ENCODE data around the gene KDM1B. TPM values are rescaled to one million over a fixed set of nuclear protein-coding genes. Genes with fewer than 3 reads are reported as not detected.

The KDM1B gene
- total RNA-seq, 4 donors from 2014 or later, result 10.3 to 13.2 (median 11.7) TPM

DNA sequence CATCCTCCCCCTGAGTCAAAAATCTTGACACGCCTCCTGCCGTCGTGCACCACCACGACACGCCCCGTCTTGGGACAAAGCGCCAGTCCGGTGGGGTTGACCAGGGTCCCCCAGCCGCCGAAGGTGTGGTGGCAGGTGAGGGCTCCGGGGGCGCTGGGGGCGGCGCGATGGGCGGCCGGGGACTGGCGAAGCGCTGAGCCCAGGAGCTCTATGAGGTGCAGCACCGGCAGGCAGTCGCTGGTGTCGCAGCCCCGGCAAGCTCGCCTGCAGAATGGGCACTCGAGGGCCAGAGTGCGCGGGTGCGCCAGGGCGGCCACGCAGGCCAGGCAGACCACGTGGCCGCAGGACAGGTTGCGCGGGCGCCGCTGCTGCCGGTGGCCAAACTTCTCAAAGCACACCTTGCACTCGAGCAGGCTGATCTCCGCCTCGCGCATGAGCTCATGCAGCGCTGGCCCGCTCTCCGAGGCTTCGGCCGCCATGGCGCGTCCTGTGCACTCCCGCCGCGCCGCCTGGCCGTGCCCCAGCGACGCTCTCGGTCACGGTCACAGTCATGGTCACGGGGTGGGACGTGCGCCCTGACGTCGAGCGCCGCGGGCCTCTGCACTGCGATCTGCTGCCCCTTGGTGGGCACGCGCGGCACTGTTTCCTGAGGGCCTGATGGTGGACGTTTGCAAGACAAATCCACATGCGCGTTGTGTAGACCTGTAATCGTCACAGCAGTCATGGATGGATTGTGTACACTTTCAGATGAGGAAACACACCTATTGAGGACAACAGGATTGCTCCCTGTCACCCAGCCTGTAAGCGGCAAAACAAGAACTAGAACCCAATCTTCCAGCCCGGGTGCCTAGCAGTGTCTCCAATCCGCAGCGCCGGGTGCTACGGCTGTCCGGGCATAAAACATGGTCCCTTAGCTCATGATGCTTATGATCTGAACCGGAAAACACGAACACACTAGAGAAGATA, 32.8 kb upstream of the KDM1B start, which contains the start of gene NHLRC1:
TSS of gene NHLRC1 (minus strand) at position 550 of the 966 bp plus-strand sequence. CDS start at position 479, 71 bp downstream.
- DNase-seq (ENCODE audit: extremely low spot score), result peak; percentile 98
- intact Hi-C loops (cut with DNase I), result loop anchor here (2.0 to 5.0 kb wide), 3 partner anchors 136 to 305 kb away; partner anchors contain the start of gene KIF13A
- TF ChIP-seq POLR2A (IDR thresholded peaks at IDR 0.05; ENCODE audit: low read depth) (no peak), POLR2AphosphoS5 (IDR thresholded peaks at IDR 0.05) (peak; percentile 88 to 92)
- TF ChIP-seq, protein P1, sequence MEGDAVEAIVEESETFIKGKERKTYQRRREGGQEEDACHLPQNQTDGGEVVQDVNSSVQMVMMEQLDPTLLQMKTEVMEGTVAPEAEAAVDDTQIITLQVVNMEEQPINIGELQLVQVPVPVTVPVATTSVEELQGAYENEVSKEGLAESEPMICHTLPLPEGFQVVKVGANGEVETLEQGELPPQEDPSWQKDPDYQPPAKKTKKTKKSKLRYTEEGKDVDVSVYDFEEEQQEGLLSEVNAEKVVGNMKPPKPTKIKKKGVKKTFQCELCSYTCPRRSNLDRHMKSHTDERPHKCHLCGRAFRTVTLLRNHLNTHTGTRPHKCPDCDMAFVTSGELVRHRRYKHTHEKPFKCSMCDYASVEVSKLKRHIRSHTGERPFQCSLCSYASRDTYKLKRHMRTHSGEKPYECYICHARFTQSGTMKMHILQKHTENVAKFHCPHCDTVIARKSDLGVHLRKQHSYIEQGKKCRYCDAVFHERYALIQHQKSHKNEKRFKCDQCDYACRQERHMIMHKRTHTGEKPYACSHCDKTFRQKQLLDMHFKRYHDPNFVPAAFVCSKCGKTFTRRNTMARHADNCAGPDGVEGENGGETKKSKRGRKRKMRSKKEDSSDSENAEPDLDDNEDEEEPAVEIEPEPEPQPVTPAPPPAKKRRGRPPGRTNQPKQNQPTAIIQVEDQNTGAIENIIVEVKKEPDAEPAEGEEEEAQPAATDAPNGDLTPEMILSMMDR (IDR thresholded peaks at IDR 0.05), result peak; percentile 97 to 99 (median 98)
- H3K4me1 ChIP-seq, result peaks cover 11 to 21% (median 16%) of the 10 kb centered on the region in 4 donors
- H3K27me3 ChIP-seq, result no peaks in the 10 kb centered on the region
- WGBS, result 61% methylated on average over 12 of the region's 82 CpGs
- peak within 1 kb of the TSS; percentile 54 to 74 (median 68) for H3K27ac ChIP-seq (replicated peaks in 1 of 4)
- peak within 1 kb of the TSS; percentile 55 to 75 (median 68) for H3K4me3 ChIP-seq
- no peaks in the 10 kb centered on the region for H3K36me3 ChIP-seq
- peaks cover 0 to 4% (median 0%) of the 10 kb centered on the region in 4 donors for H3K9me3 ChIP-seq

DNA sequence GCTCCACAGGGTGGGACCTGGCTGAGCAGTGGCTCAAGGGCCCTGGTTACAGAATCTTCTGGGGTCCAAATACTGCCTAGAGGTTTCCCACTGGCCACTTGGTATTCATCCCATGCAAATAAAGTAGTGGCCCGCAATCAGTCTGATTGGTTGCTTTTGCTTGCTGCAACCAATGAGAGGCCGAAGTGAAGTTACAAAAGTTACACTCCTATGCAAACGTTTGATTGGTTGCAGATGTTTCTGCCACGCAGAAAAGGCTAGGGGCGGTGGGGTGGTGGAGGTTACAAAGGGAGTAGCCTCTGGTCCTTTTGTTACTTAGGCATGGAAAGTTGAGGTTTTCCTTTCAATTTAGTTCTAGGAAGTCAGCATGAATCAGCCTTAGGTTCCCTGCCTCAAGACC, 29.1 kb upstream of the KDM1B start:
- H3K36me3 ChIP-seq, result peaks cover 5 to 23% (median 10%) of the 10 kb centered on the region in 4 donors
- no peak overlapping the region for H3K4me3 ChIP-seq
- WGBS, result 56% methylated on average over 5 of the region's 5 CpGs
- no peak overlapping the region for H3K27ac ChIP-seq (replicated peaks in 1 of 4)
- no peak for DNase-seq (ENCODE audit: extremely low spot score)
- no peaks in the 10 kb centered on the region for H3K27me3 ChIP-seq
- intact Hi-C loops (cut with DNase I), result no loop called here
- H3K9me3 ChIP-seq, result no peaks in the 10 kb centered on the region
- H3K4me1 ChIP-seq, result peaks cover 11 to 21% (median 16%) of the 10 kb centered on the region in 4 donors
- TF ChIP-seq, protein P1 (IDR thresholded peaks at IDR 0.05), result no peak
- TF ChIP-seq POLR2A (IDR thresholded peaks at IDR 0.05; ENCODE audit: low read depth), result no peak
- TF ChIP-seq EP300 (IDR thresholded peaks at IDR 0.05), result no peak
- no peak for TF ChIP-seq POLR2AphosphoS5 (IDR thresholded peaks at IDR 0.05)

DNA sequence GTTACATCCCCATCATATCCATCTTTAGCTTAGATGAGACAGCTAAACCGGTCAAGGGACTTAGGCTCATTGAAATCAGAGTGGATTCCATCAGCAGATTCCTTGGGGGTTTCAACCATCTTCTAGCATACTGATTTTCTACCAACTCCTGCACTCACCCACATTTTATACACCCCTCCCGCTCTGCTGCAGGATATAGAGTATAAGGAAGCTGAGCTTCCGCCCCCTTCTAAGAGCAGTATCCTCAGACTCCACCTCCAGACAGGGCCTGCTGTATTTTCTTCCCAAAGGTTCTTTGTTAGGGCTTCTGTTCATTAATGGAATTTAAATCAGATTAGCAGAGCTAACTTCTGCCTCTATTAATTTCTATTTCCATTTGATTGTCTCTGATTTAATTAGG, 22.9 kb upstream of the KDM1B start:
- TF ChIP-seq EP300 (IDR thresholded peaks at IDR 0.05) (no peak), POLR2A (IDR thresholded peaks at IDR 0.05; ENCODE audit: low read depth) (no peak), POLR2AphosphoS5 (IDR thresholded peaks at IDR 0.05) (no peak)
- TF ChIP-seq, protein P1 (IDR thresholded peaks at IDR 0.05), result no peak
- H3K4me1 ChIP-seq, result no peaks in the 10 kb centered on the region
- WGBS, result 100% methylated on average over 3 of the region's 3 CpGs
- H3K27ac ChIP-seq (replicated peaks in 1 of 4), result no peak overlapping the region
- H3K4me3 ChIP-seq, result no peak overlapping the region
- no peaks in the 10 kb centered on the region for H3K9me3 ChIP-seq
- DNase-seq (ENCODE audit: extremely low spot score), result no peak
- no peaks in the 10 kb centered on the region for H3K27me3 ChIP-seq
- H3K36me3 ChIP-seq, result peaks cover 11 to 73% (median 51%) of the 10 kb centered on the region in 4 donors
- intact Hi-C loops (cut with DNase I), result no loop called here

DNA sequence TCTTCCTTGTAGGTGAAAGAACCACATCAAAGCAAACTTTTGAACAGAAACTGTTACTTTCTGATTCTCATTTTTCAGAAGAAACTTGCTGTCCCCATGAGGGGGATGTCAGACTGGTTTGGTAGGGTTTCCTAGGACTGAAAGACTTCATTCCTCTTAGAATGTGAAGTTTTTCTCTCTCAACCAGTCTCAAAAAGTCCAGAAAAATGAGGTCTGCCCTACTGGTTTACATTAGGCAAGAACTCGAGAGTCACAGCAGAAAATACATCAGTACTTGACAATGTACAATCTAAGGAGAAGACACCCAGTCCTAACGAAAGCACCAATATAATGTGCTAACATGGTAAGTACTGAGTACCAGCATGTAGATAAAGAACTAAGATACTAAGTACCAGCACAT, 20.1 kb upstream of the KDM1B start:
- no peak for TF ChIP-seq EP300 (IDR thresholded peaks at IDR 0.05)
- TF ChIP-seq POLR2AphosphoS5 (IDR thresholded peaks at IDR 0.05), result no peak
- TF ChIP-seq POLR2A (IDR thresholded peaks at IDR 0.05; ENCODE audit: low read depth), result no peak
- TF ChIP-seq, protein P1 (IDR thresholded peaks at IDR 0.05), result no peak
- Histone ChIP-seq H3K27me3 (no peaks in the 10 kb centered on the region), H3K4me1 (no peaks in the 10 kb centered on the region), H3K36me3 (peaks cover 17 to 87% (median 56%) of the 10 kb centered on the region in 4 donors), H3K9me3 (no peaks in the 10 kb centered on the region), H3K4me3 (no peak overlapping the region), H3K27ac (replicated peaks in 1 of 4) (no peak overlapping the region)
- DNase-seq (ENCODE audit: extremely low spot score), result no peak
- 100% methylated on average over 2 of the region's 2 CpGs for WGBS
- intact Hi-C loops (cut with DNase I), result no loop called here

Measured in esophagus muscularis mucosa (tissue), 4 donors.